HepG2 (cell line): ENCODE data around the gene MICOS13. TPM values are rescaled to one million over a fixed set of nuclear protein-coding genes. Genes with fewer than 3 reads are reported as not detected.

Source experiments
- ATF7-NPFF ChIP-seq: sonication (generic); formaldehyde crosslinking; IDR thresholded peaks from 2 replicates; pipeline ENCODE4 v1.8.1; 2023; ENCODE audit warnings: mild to moderate bottlenecking, low read depth, missing genetic modification reagents, moderate library complexity
- ETV5 ChIP-seq: IDR thresholded peaks from 2 replicates; pipeline ENCODE4 v1.6.1; 2018; ENCODE audit warnings: missing biosample characterization, missing genetic modification reagents, inconsistent platforms, borderline replicate concordance
- FOXO4 ChIP-seq: sonication (generic); formaldehyde crosslinking; conservative IDR thresholded peaks from 2 replicates; pipeline ENCODE4 v1.8.1; 2023; ENCODE audit warnings: missing genetic modification reagents
- HNRNPL ChIP-seq: fragments of 200-400 bp; formaldehyde crosslinking; IDR thresholded peaks from 2 replicates; pipeline ENCODE4 v1.6.1; 2017; ENCODE audit warnings: mild to moderate bottlenecking, low read depth, low read length
- NCOA1 ChIP-seq: sonication (generic); formaldehyde crosslinking; IDR thresholded peaks from 2 replicates; pipeline ENCODE4 v1.9.0; 2021; ENCODE audit warnings: missing genetic modification reagents
- SOX6 ChIP-seq, 2 experiments: fragments of 450-650 bp in 1 of 2; sonication (generic) in 1 of 2; formaldehyde crosslinking in 1 of 2; IDR thresholded peaks; 2 replicates each; pipeline versions ENCODE4 v1.4.0 to v1.6.1; 2017 to 2020; ENCODE audit warnings: antibody characterized with exemption in 1 of 2, mild to moderate bottlenecking in 1 of 2, missing genetic modification reagents in 1 of 2
- TEAD2 ChIP-seq: sonication (generic); formaldehyde crosslinking; IDR thresholded peaks from 2 replicates; pipeline ENCODE4 v1.9.0; 2021; ENCODE audit warnings: missing genetic modification reagents
- ZFX ChIP-seq: sonication (generic); formaldehyde crosslinking; IDR thresholded peaks from 2 replicates; pipeline ENCODE4 v1.4.0; 2020; ENCODE audit warnings: mild to moderate bottlenecking, low read depth, missing genetic modification reagents, moderate library complexity
- ZNF276 ChIP-seq: sonication (generic); formaldehyde crosslinking; IDR thresholded peaks from 2 replicates; pipeline ENCODE4 v1.4.0; 2020; ENCODE audit warnings: mild to moderate bottlenecking, low read depth, missing genetic modification reagents
- ZNF891 ChIP-seq: sonication (generic); formaldehyde crosslinking; IDR thresholded peaks from 2 replicates; pipeline ENCODE4 v1.5.0; 2020; ENCODE audit warnings: mild to moderate bottlenecking, missing genetic modification reagents
- polyA plus RNA-seq, 8 experiments: library from polyadenylated mRNA; depleted of rRNA in 3 of 8; stranded (reverse) in 7 of 8; unstranded in 1 of 8; fragments of >200 nt; fragmentation: Illumina TruSeq in 4 of 8; extraction: Trizol in 4 of 8; gene quantifications; 2 replicates each; pipeline versions ENCODE4 v1.2.1 to v1.2.3, GENCODE V29; 2011 to 2016; ENCODE audit warnings: low read depth in 4 of 8, missing spikeins in 1 of 8, mixed read lengths in 1 of 8; ENCODE audit not compliant: insufficient read depth in 1 of 8
- total RNA-seq, 5 experiments: library from RNA; depleted of rRNA; stranded (reverse); fragments of >200 nt; fragmentation: Illumina TruSeq; extraction: Trizol; gene quantifications; 2 replicates each; pipeline ENCODE4 v1.2.3, GENCODE V29; 2016; ENCODE audit warnings: low read depth in 1 of 5

MICOS13 gene
- total and polyA plus RNA-seq, 2 of the 13 experiments (the other 11 are each of a cell fraction or from before 2014, with no cell fraction given): 28.8 to 35.4 TPM

DNA sequence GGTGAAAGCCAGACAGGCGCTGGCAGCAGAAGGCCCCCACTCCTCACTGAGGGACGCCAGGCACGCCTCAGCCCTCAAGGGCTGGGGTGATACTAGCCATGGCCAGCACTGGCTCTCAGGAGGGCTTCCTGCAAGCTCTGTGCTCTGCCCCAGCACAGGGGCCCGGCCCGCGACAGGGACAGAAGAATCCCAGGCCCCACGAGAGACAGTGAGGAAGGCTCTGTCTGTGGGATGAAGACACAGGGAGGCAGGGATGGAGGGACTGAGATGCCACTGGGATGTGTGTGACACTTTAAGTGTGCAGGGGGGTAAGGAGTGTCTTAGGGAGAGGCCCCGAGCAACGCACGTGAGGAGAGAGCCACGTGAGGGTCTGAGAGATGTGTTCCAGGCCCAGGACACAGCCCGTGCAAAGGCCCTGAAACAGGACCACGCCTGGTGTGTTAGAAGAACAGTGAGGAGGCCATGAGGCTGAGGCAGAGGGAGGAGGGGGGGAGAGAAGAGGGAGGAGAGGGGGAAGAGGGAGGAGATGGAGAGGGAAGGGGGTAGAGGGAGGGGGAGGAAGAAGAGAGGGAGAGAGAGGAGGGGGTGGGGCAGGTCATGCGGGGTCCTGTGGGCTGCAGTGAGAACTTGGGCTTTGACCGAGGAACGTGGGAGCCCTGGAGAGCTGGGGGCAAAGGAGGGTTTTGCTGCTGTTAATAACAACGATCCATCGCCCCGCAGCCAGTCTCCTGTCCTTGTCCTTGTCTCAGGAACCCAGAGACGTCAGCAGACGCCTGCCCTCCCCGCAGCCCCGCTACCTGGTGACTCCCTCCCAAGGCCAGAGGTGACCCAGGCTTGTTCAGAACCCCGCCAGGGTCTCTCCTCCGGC is 16.9 kb upstream of the MICOS13 start (continued):
- TF ChIP-seq ETV5 (no peak), TEAD2 (no peak), HNRNPL (0 out of 2 replicates have a peak, but pooled peaks have one; percentile 4), SOX6 (IDR thresholded peaks at IDR 0.05) (no peak), SOX6 (CRISPR knock-in tag; IDR thresholded peaks at IDR 0.05) (no peak), FOXO4 (CRISPR knock-in tag) (no peak), NCOA1 (no peak), ATF7-NPFF (CRISPR knock-in tag) (no peak), ZNF276 (CRISPR knock-in tag) (no peak), ZFX (CRISPR knock-in tag) (no peak), ZNF891 (CRISPR knock-in tag) (no peak)
